ENCODE data around the gene FGFRL1. TPM values are rescaled to one million over a fixed set of nuclear protein-coding genes. Genes with fewer than 3 reads are reported as not detected.
A peak's percentile ranks its signal among the peaks of the same experiment; 100 is the strongest.

FGFRL1 gene
- total RNA-seq, 2 donors from 2014 or later, result 15.9 to 18.6 TPM

DNA sequence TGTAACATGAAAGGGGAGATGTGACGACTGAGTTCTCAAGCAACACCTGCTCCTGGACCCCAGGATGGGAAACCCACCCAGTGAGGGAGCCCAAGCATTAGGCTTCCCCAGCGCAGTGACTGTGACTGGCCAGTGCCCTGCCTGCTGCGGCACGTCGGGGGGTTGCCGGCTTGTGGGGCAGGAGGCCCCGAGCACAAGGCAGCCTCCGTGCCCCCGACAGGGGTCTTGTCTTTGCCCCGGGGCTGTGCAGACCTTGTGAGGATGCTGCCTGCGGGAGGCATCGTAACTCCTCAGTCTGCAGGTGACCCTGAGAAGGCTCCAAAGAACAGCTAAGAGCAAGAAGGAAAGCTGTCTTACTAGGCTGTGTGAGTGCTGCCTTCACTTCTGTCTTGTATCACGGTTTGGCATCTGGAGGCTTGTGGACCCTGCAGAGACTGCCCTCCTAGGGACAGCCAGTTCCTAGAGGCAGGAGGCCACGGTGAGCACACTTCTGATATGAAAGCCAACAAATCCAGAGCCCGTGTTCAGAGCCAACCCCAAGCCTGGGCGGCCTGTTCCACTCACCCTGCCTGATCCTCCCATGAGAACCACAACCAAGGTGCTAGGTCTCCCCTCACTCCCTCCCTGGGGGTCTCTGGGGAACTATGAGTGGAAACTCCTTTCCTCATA lies 47.7 kb downstream of the FGFRL1 start:
- ATAC-seq (replicated peaks in 1 of 2) (no peak), DNase-seq (no peak)
- H3K36me3 Mint-ChIP-seq (ENCODE audit: insufficient read depth in 2 of 2), result peaks cover 0 to 2% of the 10 kb centered on the region in 2 donors
- H3K27me3 Mint-ChIP-seq (ENCODE audit: low read depth), result peaks cover 21% of the 10 kb centered on the region
- peaks cover 20% of the 10 kb centered on the region for H3K4me1 Mint-ChIP-seq (ENCODE audit: low read depth)
- no peak overlapping the region for H3K4me3 Mint-ChIP-seq
- no peak overlapping the region for H3K27ac Mint-ChIP-seq
- no peaks in the 10 kb centered on the region for H3K9me3 Mint-ChIP-seq

DNA sequence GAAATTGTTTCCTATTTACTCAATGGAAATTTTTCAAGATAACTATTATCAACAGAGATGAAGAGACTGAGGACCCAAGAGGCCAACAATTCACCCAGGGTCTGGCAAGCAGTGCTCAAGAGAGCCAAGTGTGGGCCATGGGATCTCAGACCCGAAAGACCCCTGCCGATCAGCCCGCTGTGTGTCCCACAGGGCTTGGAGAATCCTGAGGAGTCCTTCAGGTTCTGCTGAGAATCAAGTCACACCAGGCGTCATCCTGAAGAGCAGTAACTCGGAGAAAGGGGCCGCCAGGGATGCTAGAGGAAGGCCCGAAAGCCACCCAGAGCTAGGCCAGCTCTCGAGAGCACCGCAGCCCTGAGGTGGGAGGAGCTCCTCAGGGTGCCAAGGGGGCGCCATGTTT lies 48.7 kb downstream of the FGFRL1 start:
- Mint-ChIP-seq H3K27ac (no peak overlapping the region), H3K36me3 (ENCODE audit: insufficient read depth in 2 of 2) (peaks cover 0 to 2% of the 10 kb centered on the region in 2 donors), H3K27me3 (ENCODE audit: low read depth) (peaks cover 31% of the 10 kb centered on the region), H3K4me1 (ENCODE audit: low read depth) (peaks cover 20% of the 10 kb centered on the region), H3K9me3 (no peaks in the 10 kb centered on the region), H3K4me3 (no peak overlapping the region)
- ATAC-seq (replicated peaks in 1 of 2), result no peak
- DNase-seq, result no peak

DNA sequence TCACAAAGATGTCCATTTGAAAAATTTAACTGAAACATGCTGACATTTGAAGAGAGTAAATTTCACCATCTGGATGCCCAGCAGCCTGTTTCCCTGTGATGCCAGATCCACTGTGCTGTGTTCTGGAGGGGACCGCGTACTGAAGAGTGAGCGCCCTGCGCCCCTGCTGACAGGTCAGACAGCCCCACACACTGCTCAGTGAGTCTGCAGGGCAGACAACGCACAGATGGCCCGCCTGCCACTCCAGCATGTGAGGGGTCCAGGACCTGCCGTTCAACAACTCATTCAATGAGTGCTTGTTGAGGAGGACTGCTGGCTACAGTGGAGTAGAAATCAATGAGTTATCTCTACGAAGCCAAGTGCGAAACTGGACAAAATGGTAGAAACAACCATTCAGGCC lies 49.2 kb downstream of the FGFRL1 start:
- DNase-seq, result no peak
- Mint-ChIP-seq H3K27ac (no peak overlapping the region), H3K27me3 (ENCODE audit: low read depth) (peaks cover 32% of the 10 kb centered on the region), H3K9me3 (no peaks in the 10 kb centered on the region), H3K4me1 (ENCODE audit: low read depth) (peaks cover 18% of the 10 kb centered on the region), H3K4me3 (no peak overlapping the region), H3K36me3 (ENCODE audit: insufficient read depth in 2 of 2) (peaks cover 0 to 2% of the 10 kb centered on the region in 2 donors)
- ATAC-seq (replicated peaks in 1 of 2), result no peak

DNA sequence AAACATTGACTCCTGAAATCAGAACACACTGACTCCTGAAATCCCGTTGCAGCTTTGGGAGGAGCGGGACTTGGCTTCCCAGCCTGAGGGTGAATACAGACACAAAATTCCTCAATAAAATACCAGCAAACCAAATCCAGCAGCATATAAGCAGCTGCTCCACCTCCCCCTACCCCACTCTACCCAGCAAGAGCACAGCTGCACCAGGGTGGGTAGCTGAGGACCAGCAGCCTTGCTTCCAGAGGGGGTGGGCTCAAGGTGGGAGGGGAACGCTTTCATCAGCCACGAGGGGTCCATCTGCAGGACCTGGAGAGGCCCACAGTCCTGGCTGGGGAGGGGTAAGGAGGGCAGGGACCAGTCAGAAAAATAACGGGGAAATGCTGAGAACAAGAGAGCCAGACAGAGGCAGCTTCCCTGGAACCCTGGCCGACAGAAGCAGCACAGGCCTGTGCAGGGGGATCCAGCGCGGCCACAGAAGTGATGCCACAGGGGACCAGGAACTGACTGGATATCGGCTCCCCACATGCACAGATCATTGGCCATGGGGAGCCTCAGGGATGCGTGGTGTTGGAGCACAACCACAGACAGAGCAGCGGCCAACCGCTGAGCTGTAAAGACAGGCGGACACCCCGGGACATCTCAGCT lies 49.8 kb downstream of the FGFRL1 start:
- H3K4me3 Mint-ChIP-seq, result no peak overlapping the region
- no peak for DNase-seq
- no peak for ATAC-seq (replicated peaks in 1 of 2)
- peaks cover 32% of the 10 kb centered on the region for H3K27me3 Mint-ChIP-seq (ENCODE audit: low read depth)
- peaks cover 0 to 2% of the 10 kb centered on the region in 2 donors for H3K36me3 Mint-ChIP-seq (ENCODE audit: insufficient read depth in 2 of 2)
- H3K27ac Mint-ChIP-seq, result no peak overlapping the region
- peaks cover 12% of the 10 kb centered on the region for H3K4me1 Mint-ChIP-seq (ENCODE audit: low read depth)
- H3K9me3 Mint-ChIP-seq, result no peaks in the 10 kb centered on the region

DNA sequence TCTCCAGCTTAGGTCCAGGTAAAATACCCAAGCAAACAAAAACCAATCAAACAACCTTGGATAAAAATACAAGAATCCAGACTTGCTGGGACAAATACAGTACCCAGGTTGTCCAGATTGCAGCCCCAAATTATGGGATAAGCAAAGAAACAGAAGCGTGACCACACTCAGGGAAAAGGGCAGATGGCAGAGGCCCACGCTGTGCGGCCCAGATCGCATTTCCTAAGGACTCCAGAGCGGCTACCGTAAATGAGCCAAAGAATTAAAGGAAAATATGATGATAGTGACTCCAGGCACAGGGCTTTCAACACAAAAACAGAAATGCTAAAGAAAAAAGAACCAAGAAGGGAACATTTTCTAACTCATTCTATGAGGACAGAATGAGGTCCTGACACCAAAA lies 50.3 kb downstream of the FGFRL1 start:
- Mint-ChIP-seq H3K9me3 (no peaks in the 10 kb centered on the region), H3K36me3 (ENCODE audit: insufficient read depth in 2 of 2) (peaks cover 0 to 2% of the 10 kb centered on the region in 2 donors), H3K4me3 (peak overlapping the region in 1 of 2 donors; percentile 45), H3K27ac (no peak overlapping the region), H3K4me1 (ENCODE audit: low read depth) (peaks cover 9% of the 10 kb centered on the region), H3K27me3 (ENCODE audit: low read depth) (peaks cover 32% of the 10 kb centered on the region)
- ATAC-seq (replicated peaks in 1 of 2) (no peak), DNase-seq (no peak)

DNA sequence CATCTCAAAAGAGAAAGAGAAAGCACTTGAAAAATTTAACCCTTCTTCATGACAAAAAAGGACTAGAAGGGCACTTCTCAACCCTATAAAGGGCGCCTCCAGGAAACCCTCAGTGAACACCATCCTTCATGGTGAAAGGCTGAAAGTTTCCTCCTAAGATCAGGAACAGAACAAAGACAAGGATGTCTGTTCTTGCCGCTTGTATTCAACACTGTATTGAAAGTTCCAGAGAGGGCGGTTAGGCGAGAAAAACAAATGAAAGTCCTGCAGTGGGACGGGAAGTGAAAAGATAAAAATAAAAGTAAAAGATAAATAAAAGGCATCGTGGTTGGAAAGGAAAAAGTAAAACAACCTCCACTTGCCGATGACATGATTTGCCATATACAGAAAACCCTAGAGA lies 51.0 kb downstream of the FGFRL1 start:
- Mint-ChIP-seq H3K27ac (no peak overlapping the region), H3K4me1 (ENCODE audit: low read depth) (peaks cover 9% of the 10 kb centered on the region), H3K36me3 (ENCODE audit: insufficient read depth in 2 of 2) (peaks cover 0 to 2% of the 10 kb centered on the region in 2 donors), H3K9me3 (no peaks in the 10 kb centered on the region), H3K27me3 (ENCODE audit: low read depth) (peaks cover 32% of the 10 kb centered on the region), H3K4me3 (peak overlapping the region; percentile 3 to 45)
- no peak for ATAC-seq (replicated peaks in 1 of 2)
- DNase-seq, result no peak

DNA sequence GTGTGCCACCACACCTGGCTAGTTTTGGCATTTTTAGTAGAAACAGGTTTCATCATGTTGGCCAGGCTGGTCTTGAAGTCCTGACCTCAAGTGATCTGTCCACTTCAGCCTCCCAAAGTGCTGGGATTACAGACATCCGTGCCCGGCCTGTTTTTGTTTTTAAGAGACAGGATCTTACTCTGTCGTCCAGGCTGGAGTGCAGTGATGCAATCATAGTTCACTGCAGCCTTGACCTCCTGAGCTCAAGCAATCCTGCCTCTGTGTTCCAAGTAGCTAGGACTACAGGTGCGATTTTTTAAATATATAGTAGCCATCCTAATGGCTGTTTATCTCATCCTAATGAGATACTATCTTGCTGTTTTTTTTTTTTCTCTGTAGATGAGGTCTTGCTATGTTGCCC lies 54.3 kb downstream of the FGFRL1 start:
- no peak overlapping the region for H3K27ac Mint-ChIP-seq
- peaks cover 43% of the 10 kb centered on the region for H3K27me3 Mint-ChIP-seq (ENCODE audit: low read depth)

DNA sequence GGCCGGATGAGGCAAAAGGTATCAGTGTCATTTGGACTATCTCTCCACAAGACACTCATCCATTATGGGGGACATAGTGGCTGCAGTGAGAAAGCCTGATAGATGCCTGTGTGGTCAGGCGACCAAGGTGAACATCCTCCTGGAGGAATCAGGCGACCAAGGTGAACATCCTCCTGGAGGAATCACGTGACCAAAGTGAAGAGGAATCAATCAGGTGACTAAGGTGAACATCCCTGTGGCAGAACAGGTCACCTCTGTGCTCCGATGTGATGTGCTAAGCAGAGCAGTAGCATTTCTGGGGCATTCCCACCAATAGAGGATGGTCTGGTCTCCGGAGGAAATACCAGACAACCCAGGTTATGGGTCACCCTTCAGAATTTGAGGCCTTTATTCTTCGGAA lies 58.0 kb downstream of the FGFRL1 start:
- no peak for DNase-seq
- H3K27me3 Mint-ChIP-seq (ENCODE audit: low read depth), result peaks cover 28% of the 10 kb centered on the region
- H3K4me1 Mint-ChIP-seq (ENCODE audit: low read depth), result peaks cover 15% of the 10 kb centered on the region
- no peaks in the 10 kb centered on the region for H3K9me3 Mint-ChIP-seq
- no peaks in the 10 kb centered on the region for H3K36me3 Mint-ChIP-seq (ENCODE audit: insufficient read depth in 2 of 2)
- no peak for ATAC-seq (replicated peaks in 1 of 2)
- H3K27ac Mint-ChIP-seq, result no peak overlapping the region
- H3K4me3 Mint-ChIP-seq, result no peak overlapping the region

More for the DNA sequence above, 54.3 kb downstream of the FGFRL1 start:
- Mint-ChIP-seq H3K4me3 (no peak overlapping the region), H3K9me3 (no peaks in the 10 kb centered on the region), H3K4me1 (ENCODE audit: low read depth) (peaks cover 9% of the 10 kb centered on the region), H3K36me3 (ENCODE audit: insufficient read depth in 2 of 2) (peaks cover 0 to 2% of the 10 kb centered on the region in 2 donors)
- DNase-seq, result no peak
- no peak for ATAC-seq (replicated peaks in 1 of 2)

DNA sequence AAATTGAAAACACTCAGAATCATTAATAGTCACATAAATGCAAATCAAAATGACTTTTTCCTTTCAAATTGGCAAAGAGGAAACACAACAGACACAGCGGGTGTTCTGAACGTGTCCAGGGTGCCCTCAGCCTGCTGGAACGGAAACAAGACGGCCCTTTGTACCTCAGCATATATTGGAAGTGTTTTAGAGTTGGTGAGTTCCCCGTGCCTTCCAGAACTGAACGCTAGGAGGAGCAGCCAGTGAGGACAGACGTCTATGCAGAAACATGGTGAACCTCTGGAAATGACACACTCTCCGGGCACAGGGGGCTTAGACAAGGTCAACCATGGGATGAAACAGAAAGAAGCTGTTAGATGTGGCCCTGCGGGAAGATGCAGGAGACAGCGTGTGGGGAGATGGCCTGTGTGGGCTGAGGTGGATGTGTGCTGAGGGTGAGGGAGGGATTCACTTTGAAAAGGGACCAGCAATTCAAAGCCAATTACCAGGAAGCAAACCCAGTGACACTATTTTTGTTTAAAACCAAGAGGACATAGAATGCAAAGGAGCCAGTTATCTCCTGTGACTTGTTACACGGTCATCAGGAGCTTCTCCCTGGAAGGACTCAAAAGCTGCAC lies 61.5 kb downstream of the FGFRL1 start:
- Mint-ChIP-seq H3K4me1 (ENCODE audit: low read depth) (peaks cover 15% of the 10 kb centered on the region), H3K27ac (no peak overlapping the region), H3K9me3 (no peaks in the 10 kb centered on the region), H3K4me3 (no peak overlapping the region), H3K36me3 (ENCODE audit: insufficient read depth in 2 of 2) (no peaks in the 10 kb centered on the region), H3K27me3 (ENCODE audit: low read depth) (peaks cover 20% of the 10 kb centered on the region)
- DNase-seq (peak; percentile 49 to 59), ATAC-seq (replicated peaks in 1 of 2) (peak; percentile 83 to 91)

DNA sequence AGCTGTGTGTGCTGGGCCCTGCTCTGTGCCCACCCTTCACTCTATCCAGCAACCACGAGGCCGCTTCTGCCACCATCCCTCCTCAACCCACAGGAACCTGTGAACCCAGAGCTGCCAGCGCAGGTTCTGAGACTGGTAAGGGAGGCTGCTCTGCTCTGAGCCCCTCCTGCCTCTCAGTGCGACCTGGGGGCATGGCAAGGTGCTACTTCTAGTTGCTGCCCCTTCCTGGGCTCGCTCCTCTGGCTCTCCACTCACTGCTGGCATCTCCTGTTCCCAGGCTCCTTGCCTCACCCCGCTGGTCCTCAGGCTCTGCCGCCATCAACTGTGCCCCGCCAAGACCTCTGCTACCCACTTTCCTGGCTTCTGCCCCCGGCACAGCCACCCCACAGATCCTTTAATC lies 62.7 kb downstream of the FGFRL1 start:
- Mint-ChIP-seq H3K9me3 (no peaks in the 10 kb centered on the region), H3K36me3 (ENCODE audit: insufficient read depth in 2 of 2) (no peaks in the 10 kb centered on the region), H3K27ac (no peak overlapping the region), H3K4me3 (no peak overlapping the region), H3K27me3 (ENCODE audit: low read depth) (peaks cover 15% of the 10 kb centered on the region), H3K4me1 (ENCODE audit: low read depth) (peaks cover 15% of the 10 kb centered on the region)
- no peak for DNase-seq
- no peak for ATAC-seq (replicated peaks in 1 of 2)

DNA sequence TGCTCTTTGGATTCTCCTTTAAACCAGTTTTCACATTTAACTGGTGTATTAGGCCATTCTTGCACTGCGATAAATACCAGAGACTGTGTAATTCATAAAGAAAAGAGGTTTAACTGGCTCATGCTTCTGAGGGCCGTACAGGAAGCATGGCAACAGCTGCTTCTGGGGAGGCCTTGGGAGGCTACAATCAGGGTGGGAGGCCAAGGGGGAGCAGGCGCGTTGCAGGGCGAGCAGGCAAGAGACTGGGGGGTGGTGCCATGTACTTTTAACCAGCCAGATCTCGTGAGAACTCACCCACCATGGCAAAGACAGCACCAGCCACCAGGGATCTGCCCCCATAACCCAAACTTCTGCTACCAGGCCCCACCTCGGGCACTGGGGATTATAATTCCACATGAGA lies 63.8 kb downstream of the FGFRL1 start:
- no peaks in the 10 kb centered on the region for H3K36me3 Mint-ChIP-seq (ENCODE audit: insufficient read depth in 2 of 2)
- H3K27ac Mint-ChIP-seq, result no peak overlapping the region
- DNase-seq, result no peak
- H3K4me3 Mint-ChIP-seq, result no peak overlapping the region
- no peaks in the 10 kb centered on the region for H3K9me3 Mint-ChIP-seq
- ATAC-seq (replicated peaks in 1 of 2), result no peak
- H3K27me3 Mint-ChIP-seq (ENCODE audit: low read depth), result peaks cover 15% of the 10 kb centered on the region
- peaks cover 15% of the 10 kb centered on the region for H3K4me1 Mint-ChIP-seq (ENCODE audit: low read depth)

DNA sequence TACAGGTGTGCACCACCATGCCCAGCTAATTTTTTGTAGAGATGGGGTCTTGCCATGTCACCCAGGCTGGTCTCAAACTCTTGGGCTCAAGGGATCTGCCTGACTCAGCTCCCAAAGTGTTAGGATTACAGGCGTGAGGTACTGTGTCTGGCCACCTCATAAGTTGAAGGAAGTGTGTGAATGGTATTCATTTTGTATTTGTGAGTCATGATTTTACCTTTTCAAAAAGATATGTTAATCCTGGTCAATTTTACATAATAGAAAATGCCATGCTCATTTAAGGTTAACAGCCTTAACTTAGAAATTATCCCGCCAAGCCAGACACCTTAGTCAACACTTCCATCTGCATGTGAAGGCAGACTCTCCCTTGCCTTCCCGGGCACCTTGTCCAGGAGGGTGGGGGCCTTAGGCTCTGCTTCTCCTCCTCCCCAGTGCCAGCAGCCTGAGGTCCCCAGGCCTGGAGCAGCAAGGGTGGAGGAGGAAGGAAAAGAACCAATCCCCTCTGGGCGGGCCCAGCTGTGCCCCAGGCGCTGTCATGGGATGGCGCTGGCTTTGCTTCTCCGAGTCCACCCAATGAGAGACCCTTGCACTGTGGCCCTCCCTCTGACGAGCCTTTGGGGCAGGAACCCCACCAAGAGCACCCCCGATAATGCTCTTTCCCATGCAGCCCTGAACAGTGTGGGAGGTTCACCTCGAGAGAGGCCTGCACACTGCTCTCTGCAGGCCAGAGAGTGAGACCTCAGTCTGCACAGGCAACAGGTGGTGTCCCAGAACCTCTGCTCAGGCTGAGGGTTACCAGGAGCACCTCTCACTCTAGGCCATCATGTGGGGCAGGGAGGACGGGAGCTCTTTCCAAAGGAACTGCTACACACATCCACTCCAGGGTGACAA lies 64.6 kb downstream of the FGFRL1 start:
- Mint-ChIP-seq H3K4me1 (ENCODE audit: low read depth) (peaks cover 15% of the 10 kb centered on the region), H3K36me3 (ENCODE audit: insufficient read depth in 2 of 2) (no peaks in the 10 kb centered on the region), H3K9me3 (peaks cover 0 to 2% of the 10 kb centered on the region in 2 donors), H3K4me3 (no peak overlapping the region), H3K27me3 (ENCODE audit: low read depth) (peaks cover 15% of the 10 kb centered on the region), H3K27ac (no peak overlapping the region)
- no peak for ATAC-seq (replicated peaks in 1 of 2)
- no peak for DNase-seq

All from activated T-cell treated with anti-CD3 and anti-CD28 coated beads, Interleukin-2, amount 50 U/mL, for 72 hours (primary cell).